Epithelial cell of esophagus (primary cell): ENCODE data around the gene ANKRD62.

Experiments used
- DNase-seq: peaks from one replicate; pipeline ENCODE4 v3.0.0; 2010; ENCODE audit warnings: low read depth
- H3K4me3 ChIP-seq: 2 replicates; pipeline ENCODE4 v1.5.1; 2011; ENCODE audit warnings: mild to moderate bottlenecking, low read length, control low read depth
- TF ChIP-seq, protein P1 (sequence below): IDR thresholded peaks from 2 replicates; pipeline ENCODE4 v1.5.1; 2011; ENCODE audit warnings: low read depth, mild to moderate bottlenecking, low read length, control low read depth, inconsistent platforms; ENCODE audit not compliant: insufficient read depth; ENCODE audit errors: missing control alignments

The ANKRD62 gene

DNA sequence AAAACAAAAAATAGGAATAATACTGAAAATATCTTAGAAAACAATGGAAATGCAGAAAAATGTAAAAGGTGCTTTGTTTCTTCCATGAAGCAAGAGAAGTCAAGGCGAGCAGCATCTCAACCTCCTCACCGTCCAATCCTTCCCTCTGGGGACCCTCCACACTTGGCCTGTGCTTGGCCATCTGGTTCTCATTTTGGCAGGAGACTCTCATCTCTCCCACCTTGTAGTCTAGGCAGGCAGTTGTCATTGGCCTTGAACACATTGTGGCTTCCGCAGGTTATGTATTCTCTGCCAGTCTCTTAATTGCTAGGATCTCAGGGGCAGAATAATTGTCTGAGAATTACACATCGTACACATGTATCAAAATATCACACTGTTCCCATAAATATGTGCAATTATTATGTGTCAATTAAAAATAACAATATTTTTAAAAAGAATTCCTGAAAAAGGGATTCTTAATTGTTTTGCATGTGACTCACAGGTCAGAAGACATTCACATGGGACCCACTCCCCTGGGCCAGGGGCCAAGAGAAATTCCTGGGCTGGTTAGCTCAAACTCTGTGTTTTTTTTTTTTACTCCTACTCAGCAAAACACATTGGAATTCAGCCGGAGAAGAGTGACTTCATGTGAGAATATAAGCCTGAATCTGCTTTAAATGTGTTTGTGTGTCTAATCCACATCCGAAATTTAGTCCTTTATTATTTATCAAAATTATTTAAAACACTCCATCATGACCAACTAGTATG is 14.0 kb upstream of the ANKRD62 start:
- H3K4me3 ChIP-seq: no peak overlapping the region
- TF ChIP-seq, protein P1, sequence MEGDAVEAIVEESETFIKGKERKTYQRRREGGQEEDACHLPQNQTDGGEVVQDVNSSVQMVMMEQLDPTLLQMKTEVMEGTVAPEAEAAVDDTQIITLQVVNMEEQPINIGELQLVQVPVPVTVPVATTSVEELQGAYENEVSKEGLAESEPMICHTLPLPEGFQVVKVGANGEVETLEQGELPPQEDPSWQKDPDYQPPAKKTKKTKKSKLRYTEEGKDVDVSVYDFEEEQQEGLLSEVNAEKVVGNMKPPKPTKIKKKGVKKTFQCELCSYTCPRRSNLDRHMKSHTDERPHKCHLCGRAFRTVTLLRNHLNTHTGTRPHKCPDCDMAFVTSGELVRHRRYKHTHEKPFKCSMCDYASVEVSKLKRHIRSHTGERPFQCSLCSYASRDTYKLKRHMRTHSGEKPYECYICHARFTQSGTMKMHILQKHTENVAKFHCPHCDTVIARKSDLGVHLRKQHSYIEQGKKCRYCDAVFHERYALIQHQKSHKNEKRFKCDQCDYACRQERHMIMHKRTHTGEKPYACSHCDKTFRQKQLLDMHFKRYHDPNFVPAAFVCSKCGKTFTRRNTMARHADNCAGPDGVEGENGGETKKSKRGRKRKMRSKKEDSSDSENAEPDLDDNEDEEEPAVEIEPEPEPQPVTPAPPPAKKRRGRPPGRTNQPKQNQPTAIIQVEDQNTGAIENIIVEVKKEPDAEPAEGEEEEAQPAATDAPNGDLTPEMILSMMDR: no peak
- no peak for DNase-seq

DNA sequence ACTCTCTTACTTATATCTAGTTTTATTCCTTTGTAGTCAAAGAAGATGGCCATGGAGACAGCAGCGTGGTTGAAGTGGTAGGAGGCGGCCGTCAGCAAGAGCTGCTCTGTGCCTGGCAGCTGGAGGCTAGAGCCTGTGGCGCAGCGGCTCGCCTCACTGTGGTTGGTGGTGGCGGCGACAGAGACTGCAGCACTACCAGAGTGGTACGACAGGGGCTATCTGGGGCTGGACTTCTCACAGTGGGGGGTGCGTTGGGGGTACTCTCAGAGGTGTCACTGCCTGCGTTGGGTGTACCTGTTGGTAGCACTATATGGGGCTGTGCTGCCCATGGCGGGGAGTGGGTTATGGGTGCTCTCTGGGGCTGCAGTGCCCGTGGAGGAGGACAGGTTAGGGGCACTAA is 8.5 kb upstream of the ANKRD62 start:
- TF ChIP-seq, protein P1: no peak
- DNase-seq: no peak
- H3K4me3 ChIP-seq: no peak overlapping the region

GRCh38 chr18:12085786-12086185 is 7.9 kb upstream of the ANKRD62 start:
- TF ChIP-seq, protein P1: no peak
- no peak overlapping the region for H3K4me3 ChIP-seq
- no peak for DNase-seq

DNA sequence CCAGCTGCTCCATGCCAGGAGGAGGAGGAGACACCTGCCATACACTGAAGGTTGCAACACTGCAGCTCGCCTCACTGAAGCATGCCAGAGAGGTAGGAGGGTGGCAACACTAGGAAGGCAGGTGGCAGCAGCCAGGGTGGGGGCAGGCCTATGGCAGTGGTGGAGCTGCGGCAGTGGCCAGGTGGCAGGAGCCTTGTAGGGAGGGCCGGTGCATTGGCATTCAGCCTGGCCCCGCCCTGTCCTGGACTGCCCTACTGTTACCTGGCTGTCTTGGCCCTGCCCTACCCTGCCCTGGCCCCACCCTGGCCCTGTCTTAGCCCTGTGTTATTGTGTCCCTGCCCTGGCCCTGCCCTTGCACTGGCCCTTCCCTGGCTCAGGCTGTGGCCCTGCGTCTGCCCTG is 7.4 kb upstream of the ANKRD62 start:
- peak; percentile 36 for DNase-seq
- H3K4me3 ChIP-seq: no peak overlapping the region
- TF ChIP-seq, protein P1: no peak

DNA sequence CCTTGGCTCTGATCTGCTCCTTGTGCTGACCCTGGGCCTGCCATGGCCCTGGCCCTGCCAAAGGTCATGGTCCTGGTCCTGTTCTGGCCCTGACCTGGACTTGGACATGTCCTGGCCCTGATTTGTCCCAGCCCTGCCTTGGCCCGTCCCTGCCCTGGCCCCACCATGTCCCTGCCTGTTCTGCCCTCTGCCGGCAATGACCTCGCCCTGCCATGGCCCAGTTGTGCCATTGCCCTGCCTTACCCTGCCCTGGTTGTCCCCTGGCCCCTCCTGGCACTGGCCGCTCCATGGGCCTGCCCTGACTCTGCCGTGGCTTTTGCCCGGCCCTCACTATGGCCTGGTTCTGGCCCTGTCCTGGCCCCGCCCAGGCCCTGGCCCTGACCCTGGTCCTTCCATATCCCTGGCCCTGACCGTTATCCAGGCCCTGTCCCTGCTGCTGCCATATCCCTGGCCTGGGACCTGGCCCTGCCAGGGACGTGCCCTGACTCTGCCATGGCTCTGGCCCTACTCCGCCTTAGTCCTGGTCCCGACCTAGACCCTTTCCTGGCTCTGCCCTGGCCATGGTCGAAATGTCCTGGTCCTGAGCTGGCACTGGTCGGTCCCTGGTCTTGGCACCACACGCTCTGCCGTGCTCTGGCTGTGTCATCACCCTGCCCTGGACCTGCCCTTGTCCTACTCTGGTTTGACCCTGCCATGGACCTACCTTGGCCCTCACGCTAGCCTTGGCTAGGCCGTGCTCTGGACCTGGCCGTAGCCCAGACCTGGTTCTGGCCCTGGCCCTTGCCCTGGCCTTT is 6.8 kb upstream of the ANKRD62 start:
- H3K4me3 ChIP-seq: no peak overlapping the region
- TF ChIP-seq, protein P1: no peak
- DNase-seq: no peak

GRCh38 chr18:12087471-12088025 is 6.1 kb upstream of the ANKRD62 start:
- no peak for DNase-seq
- TF ChIP-seq, protein P1: no peak
- no peak overlapping the region for H3K4me3 ChIP-seq

DNA sequence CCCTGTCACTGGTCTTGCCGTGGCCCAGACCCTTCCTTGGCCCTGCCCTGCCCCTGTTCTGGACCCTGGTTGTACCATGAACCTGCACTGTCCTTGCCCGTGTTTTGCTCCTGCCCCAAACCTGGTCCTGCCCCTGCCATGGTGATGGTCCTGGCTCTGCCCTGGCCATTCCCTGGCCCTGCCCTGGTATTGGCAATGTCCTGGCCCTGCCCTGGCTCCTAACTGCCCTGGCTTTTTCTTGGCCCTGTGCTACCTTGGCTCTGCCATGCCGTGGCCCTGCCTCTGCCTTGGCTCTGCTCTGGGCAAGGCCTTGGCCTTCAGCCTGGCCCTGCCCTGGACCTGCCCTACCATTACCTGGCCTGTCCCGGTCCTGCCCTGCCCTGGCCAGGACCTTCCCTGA is 5.5 kb upstream of the ANKRD62 start:
- no peak overlapping the region for H3K4me3 ChIP-seq
- TF ChIP-seq, protein P1: no peak
- DNase-seq: no peak
